IPS-18c (cell line): ENCODE data around the gene CRISP3.
"Not testable (repeated sequence)": the region's sequence is repeated elsewhere in the genome, so short reads cannot be mapped to it uniquely, and the experiment has no call there.

Experiments used
- H3K4me3 ChIP-seq: 2 replicates; pipeline ENCODE4 v1.7.0; 2013; ENCODE audit warnings: low read depth, mild to moderate bottlenecking, low read length, moderate library complexity; ENCODE audit not compliant: insufficient read depth
- H3K9me3 ChIP-seq: one replicate; pipeline ENCODE4 v1.6.1; 2013; ENCODE audit warnings: mild to moderate bottlenecking, low read length, moderate library complexity; ENCODE audit not compliant: control insufficient read depth, insufficient read depth

CRISP3 gene, protein sequence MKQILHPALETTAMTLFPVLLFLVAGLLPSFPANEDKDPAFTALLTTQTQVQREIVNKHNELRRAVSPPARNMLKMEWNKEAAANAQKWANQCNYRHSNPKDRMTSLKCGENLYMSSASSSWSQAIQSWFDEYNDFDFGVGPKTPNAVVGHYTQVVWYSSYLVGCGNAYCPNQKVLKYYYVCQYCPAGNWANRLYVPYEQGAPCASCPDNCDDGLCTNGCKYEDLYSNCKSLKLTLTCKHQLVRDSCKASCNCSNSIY

DNA sequence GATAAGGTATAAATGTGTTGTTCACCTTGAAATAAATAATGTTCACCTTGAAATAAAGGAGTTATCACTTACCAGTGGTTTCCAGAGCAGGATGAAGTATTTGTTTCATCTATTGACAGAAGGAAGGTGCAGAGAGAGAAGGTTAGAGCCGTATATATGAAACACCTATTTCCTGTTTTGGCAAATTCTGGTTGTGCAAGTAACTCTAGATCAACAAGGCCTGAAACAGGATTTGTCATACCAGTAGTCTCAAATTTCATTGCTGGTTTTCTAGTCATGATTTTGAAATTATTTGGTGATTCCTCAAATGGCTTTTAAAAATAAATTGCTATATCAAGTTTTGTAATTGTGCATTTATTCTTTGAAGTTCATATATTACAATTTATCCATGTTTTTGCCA is at the start of gene CRISP3:
TSS of gene CRISP3 (minus strand) at position 130 of the 400 bp plus-strand sequence. CDS start at position 109, 21 bp downstream.
- H3K4me3 ChIP-seq = no peak within 1 kb of the TSS
- no peaks in the 10 kb centered on the region for H3K9me3 ChIP-seq

DNA sequence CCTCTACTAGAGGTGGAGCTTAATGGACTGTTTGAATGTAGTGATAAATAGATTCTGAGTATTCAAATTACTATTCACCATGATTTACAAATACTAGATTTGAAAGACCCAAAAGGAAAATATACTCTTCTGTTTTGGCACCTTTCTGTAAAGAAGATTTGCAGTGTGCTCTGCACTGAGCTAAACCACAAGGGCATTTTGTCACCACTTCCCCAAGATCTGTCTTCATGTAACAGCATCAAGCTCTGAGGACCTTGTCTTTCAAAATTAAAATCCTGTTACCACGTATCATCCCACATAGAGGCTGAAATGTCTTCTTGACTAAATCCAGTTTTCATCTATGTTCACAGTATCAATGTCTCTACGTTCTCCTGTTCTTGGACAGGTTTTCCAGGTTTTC is 46.2 kb upstream of the CRISP3 start:
- Histone ChIP-seq H3K9me3 (no peaks in the 10 kb centered on the region), H3K4me3 (no peak overlapping the region)

DNA sequence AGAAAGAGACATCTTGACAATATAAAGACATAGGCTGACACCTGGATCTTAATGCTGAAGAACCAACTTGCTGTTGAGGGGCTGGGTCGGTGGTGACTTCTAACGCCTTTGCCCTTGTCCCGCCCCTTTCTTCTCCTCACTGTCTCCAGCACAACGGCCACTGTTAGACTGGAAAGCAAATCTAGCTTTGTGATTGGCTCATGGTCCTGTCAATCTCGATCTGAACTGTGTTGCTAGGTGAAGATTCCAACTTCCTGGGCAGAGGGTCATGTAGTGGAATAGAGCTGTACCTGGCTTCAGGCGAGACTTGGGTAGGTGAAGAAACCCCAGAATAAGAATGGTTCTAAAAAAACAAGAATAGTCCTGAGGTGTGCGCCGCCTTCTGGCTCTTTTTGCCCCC is 43.0 kb upstream of the CRISP3 start, which contains the start of gene PGK2:
TSS of gene PGK2 (minus strand) at position 110 of the 400 bp plus-strand sequence. CDS start at position 12, 98 bp downstream.
- no peak within 1 kb of the TSS for H3K4me3 ChIP-seq
- H3K9me3 ChIP-seq = no peaks in the 10 kb centered on the region

DNA sequence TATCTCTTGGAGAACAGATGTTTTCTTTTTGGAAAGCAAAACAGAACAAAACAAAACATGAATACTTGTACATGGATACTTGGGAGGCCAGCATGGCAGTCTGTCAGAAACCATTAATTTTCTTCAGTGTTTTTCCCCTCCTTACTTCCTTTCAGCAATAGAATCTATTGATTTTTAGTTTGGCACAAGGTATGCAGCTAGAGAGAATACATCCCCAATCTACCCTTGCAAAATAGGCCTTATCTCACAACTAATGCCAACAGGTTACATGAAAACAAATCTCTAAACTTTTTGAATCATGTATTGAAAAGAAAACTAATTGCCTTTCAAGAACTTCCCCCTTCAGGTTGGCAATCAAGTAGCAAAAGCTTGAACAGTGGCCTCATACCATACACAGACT is 40.1 kb upstream of the CRISP3 start:
- no peak overlapping the region for H3K4me3 ChIP-seq
- H3K9me3 ChIP-seq = no peaks in the 10 kb centered on the region

DNA sequence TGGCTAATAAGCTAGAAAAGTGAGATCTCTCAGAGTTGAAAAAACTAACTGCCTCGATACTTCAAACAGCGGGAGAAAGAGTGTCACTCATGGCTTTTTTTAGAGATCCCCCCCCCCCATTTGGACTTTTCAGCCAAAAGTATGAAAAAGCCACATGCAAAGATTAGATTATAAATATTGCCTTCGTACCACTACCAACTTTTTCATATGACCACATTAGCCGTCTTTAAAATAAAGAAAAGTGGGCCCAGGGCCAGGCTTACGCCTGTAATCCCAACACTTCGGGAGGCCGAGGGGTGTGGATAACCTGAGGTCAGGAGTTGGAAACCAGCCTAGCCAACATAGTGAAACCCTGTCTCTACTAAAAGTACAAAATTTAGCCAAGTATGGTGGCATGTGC is 38.5 kb upstream of the CRISP3 start:
- no peak overlapping the region for H3K4me3 ChIP-seq
- H3K9me3 ChIP-seq = no peaks in the 10 kb centered on the region

DNA sequence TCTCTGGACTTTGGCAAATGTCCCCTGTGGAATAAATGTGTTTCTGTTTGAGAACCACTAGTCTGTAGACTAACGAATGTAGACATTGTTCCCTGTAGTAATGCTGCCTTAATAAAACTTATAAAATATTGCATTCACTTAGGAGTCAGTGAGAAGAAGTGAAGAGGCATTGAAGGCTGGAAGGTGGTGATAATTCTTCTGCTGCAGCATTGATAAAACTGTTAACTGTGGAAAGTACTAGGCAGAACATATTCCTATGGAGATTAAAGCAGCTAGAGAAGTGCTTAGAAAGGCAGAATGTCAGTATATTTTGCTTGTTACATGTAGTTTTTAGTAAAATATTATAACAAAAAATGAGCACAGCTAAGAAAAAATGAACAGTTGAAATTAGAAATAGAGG is 38.1 kb upstream of the CRISP3 start:
- no peaks in the 10 kb centered on the region for H3K9me3 ChIP-seq
- no peak overlapping the region for H3K4me3 ChIP-seq

DNA sequence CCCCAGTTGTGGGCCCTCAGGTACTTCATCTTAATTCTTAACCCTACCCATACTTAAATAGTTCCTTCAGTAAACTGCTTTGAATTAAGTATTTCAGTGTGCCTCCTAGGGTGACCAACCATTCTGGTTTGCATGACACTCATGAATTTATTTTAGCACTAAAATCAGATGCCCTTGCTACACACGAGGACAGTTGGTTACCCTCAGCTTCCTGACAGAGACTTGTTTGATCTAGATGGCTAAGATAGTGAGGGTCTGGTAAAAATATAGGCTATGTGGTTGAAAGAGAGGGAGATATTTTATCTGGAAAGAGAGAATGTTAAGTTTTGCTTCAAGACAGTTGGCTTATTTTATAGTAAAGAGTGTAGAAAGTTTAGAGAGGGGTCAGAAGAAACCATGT is 32.3 kb upstream of the CRISP3 start:
- H3K4me3 ChIP-seq = no peak overlapping the region
- no peaks in the 10 kb centered on the region for H3K9me3 ChIP-seq

DNA sequence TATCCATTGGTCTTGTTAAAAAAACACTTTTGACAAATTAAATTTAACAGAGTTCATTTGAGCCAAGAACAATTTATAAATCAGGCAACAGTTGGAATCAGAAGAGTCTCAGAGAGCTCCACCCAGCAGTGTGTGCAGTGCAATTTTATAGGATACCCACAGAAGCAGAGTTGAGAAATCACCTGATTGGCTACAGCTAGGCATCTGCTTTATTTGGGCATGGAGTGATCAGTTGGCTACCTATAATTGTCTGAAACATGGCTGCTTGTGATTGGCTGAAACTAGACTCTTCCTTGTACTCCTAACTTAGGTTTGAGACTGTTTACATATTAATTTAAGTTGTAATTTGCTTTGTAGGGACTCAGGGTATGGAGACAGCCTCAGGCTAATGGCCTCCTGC is 30.9 kb upstream of the CRISP3 start:
- no peaks in the 10 kb centered on the region for H3K9me3 ChIP-seq
- H3K4me3 ChIP-seq = no peak overlapping the region

DNA sequence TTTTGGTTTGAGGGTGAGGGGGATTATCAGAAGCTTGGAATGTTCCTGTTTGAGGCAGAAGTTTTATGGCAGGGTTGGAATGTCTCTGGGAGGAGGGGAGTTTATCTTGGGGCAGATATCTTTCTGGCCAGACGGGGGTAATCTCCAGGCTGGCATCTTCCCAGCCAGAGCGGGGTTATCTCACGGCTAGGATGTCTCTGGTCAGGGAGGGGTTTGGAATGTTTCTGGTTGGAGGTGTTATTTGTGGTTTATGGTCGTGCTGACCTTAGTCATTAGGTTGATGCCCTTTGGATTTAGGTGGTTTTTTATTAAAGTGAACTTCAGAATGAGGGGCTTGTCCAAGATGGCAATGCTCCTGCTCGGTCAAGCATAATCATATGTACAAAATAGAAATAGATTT is 28.1 kb upstream of the CRISP3 start:
- H3K4me3 ChIP-seq = no peak overlapping the region
- no peaks in the 10 kb centered on the region for H3K9me3 ChIP-seq

DNA sequence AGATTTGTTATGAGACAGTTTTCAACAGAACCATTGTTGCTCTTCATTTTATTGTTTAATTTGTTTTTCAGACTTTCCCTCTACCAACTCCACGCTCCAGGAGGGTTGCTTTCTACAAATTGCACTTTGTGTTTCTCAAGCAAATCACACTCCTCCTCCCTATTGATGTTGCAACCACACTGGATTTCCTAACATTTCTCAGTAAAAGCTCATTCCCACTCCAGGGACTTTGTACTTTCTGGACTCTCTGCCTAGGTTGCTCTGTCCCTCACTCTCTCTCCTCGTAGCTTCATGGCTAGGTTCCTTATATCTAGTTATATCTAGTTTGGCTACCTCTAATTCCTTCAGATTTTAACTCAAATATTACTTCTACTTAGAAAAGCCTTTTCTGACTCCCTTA is 22.6 kb upstream of the CRISP3 start:
- Histone ChIP-seq H3K9me3 (no peaks in the 10 kb centered on the region), H3K4me3 (no peak overlapping the region)

DNA sequence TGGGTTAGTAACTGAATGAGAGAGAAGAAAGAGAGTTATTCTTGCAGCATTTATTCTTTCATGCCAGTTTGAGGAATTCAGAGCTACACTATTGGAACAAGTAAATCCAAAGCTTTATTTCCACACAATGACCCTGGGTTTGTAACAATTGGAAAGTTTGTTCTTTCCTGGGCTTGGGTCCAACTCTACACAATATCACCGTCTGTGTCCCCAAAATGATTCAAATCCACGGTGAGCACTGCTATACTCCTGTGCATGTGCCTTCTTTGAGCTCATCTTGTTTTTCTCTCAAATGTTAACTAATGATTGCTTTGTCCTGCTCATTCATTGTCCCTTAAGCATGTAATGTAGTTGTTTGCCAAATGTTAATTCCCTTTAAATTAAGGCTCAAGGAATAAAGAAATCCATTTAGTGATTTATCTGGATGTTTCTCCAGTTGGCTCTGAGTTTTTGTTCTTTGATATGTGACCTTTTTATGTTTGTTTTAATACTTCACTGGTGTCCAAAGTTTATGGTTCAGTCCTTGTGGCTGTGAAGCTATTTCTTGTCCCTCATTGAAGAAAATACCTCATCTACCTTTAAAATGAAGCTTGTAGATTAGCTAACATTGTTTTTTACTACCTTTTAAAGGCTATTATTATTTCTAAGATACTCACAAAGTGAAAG is 20.5 kb upstream of the CRISP3 start:
- Histone ChIP-seq H3K9me3 (no peaks in the 10 kb centered on the region), H3K4me3 (no peak overlapping the region)

DNA sequence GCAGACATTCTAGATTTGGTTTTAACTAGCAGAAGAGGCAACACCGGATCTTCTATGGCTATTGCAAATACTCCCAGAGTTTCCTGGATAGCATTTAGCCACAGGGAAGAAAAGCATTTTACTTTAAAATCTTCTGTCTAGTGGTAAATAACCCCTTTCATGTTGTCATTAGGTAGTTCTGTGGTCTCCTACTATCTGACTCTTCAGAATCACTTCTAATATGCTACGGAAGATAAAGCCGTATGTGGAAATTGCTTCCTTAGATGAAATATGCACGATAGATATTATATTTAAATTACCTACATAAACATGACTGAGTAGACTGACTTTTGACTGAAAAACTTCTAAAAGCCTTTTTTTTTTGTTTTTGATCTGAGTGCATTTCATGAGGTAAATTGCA is 759 bp downstream of the CRISP3 start:
- H3K4me3 ChIP-seq = no peak overlapping the region
- H3K9me3 ChIP-seq = no peaks in the 10 kb centered on the region

DNA sequence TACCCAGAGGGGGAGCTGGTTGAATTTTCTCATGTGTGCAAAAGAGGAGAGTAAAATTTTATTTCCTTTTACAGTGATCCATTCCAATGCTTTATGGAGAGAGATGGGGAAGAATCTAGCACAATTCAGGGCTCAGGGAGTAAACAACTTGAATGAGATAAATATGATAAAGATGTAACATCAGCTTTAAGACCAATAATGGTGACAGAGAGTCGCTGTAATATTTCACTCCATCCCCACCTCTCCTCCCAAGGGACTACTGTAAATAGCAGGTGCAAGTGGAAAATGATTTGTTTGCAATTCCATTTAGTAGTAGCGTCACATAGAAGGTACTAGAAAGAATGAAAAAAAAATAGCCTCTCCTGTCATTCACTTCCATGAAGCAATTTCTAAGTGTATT is 4.8 kb downstream of the CRISP3 start:
- no peak overlapping the region for H3K4me3 ChIP-seq
- H3K9me3 ChIP-seq = no peaks in the 10 kb centered on the region

DNA sequence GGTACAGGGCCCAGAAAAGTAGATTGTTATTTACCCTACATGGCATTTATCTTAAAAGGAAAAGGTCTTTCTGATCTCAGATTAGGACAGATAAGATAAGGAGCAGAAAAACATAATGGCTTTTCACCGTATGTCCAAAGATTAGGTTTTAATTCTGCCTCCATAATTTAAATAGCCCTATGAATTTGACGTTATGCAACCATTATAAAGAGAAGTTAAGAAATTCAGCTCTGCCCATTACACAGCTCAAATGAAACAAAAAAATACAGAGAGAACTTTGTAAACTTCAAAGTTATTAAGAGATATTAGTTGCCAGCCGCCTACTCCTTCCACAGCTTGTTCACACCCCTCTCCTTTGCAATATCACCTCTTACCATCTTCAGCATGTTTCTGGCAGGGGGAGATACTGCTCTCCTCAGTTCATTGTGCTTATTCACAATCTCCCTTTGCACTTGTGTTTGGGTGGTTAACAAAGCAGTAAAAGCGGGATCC is 8.1 kb downstream of the CRISP3 start:
- Histone ChIP-seq H3K4me3 (no peak overlapping the region), H3K9me3 (no peaks in the 10 kb centered on the region)

DNA sequence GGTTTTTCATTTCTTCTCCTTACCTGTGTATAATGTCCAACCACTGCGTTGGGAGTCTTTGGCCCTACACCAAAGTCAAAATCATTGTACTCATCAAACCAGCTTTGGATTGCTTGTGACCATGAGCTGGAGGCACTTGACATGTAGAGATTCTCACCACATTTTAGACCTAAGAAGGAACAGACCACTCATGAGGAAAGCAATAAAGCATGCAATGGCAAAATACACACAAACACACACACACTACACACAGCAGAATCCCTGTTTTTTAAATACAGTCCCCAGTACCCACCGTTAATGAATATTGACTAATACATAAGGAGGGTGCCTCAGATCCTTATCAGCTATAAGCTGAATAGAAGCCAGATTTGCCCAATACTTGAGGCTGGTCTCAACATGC is 10.5 kb downstream of the CRISP3 start:
- H3K4me3 ChIP-seq = no peak overlapping the region
- H3K9me3 ChIP-seq = no peaks in the 10 kb centered on the region

DNA sequence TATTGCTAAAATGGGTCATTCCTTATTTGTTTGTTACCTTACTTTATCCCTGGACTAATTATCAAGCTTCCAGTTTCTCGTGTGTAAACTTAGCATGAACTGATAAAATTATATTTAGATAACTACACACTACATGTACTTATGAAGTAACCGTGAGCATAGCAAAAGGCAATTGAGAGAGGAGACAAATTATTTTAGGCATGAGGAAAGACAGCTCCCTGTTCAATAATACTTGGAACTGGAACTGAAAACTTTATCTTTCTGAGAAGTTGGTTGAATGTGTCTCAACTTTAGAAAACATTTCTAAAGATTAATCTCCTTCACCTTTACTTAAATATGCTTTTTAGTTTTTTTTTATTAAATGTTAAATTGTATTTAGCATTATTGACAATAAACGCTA is 11.4 kb downstream of the CRISP3 start:
- Histone ChIP-seq H3K4me3 (no peak overlapping the region), H3K9me3 (no peaks in the 10 kb centered on the region)

DNA sequence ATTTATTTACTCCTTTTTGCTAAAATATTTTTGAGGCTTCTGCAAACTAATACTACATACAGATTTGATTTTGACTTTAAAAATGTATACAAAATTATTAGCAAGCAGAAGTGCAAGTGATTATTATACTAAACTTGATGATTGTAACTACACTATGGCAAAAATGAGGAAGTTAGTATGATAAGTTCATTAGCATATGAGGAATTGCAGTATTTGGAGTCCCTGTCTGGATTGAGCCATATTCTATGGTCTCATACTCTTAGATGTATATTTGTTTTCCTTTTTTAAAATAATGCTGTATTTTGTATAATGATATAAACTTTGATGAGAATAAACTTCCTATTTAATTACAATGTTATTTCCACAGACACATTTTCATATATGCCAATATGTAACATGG is 13.9 kb downstream of the CRISP3 start:
- Histone ChIP-seq H3K4me3 (no peak overlapping the region), H3K9me3 (no peaks in the 10 kb centered on the region)

DNA sequence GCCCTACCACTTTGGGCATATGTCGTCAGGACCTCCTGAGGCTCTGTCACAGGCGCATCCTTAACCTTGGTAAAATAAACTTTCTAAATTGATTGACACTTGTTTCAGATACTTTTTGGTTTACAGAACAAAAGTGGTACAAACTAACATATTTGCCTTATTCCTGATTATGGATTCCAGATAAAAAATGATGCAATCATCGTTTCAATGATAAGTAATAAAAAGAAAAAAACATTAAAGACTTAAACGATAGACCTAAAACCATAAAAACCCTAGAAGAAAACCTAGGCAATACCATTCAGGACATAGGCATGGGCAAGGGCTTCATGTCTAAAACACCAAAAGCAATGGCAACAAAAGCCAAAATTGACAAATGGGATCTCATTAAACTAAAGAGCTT is 20.3 kb downstream of the CRISP3 start:
- H3K9me3 ChIP-seq, H3K4me3 ChIP-seq: not testable (repeated sequence)

DNA sequence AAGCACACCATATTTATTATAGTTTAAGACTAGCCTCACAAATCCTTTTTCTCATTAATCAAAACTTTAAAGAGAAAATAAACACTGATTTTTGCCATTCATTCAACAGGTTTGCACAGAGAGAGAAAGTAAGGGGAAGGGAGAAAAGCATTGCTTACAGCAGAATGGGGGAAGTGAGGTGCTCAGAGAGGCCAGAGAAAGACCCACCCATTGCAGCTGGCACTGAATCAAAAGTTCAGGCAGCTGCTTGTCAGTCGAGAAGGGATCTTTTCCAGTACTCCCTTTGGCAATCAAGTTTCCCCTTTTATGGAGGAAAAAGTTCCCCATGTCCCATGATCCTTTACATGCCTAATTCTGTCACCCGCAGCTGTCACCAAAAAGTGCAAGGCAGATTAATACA is 22.9 kb downstream of the CRISP3 start:
- Histone ChIP-seq H3K9me3 (no peaks in the 10 kb centered on the region), H3K4me3 (no peak overlapping the region)
